NT2/D1 (cell line): ENCODE measurements around the gene CAMK1D.

Experiments used
- DNase-seq: peaks from one replicate; pipeline ENCODE4 v3.0.0-alpha.2; 2011; ENCODE audit warnings: low read depth, low spot score
- H3K27me3 ChIP-seq: 2 replicates; pipeline ENCODE4 v1.6.0; 2011; ENCODE audit warnings: mild to moderate bottlenecking; ENCODE audit not compliant: insufficient read length, insufficient read depth
- H3K36me3 ChIP-seq: 2 replicates; pipeline ENCODE4 v1.6.1; 2011; ENCODE audit warnings: mild to moderate bottlenecking, low read length, mixed read lengths; ENCODE audit not compliant: insufficient read depth, insufficient read length
- H3K4me1 ChIP-seq: 2 replicates; pipeline ENCODE4 v1.5.1; 2011; ENCODE audit not compliant: insufficient read depth, insufficient read length
- H3K4me3 ChIP-seq: 2 replicates; pipeline ENCODE4 v1.5.1; 2011; ENCODE audit warnings: low read depth; ENCODE audit not compliant: insufficient read length
- H3K9ac ChIP-seq: 2 replicates; pipeline ENCODE4 v1.6.0; 2011; ENCODE audit warnings: low read depth; ENCODE audit not compliant: insufficient read length
- H3K9me3 ChIP-seq: 2 replicates; pipeline ENCODE4 v1.5.1; 2011; ENCODE audit warnings: mild to moderate bottlenecking, low read length; ENCODE audit not compliant: insufficient read depth
- SUZ12 ChIP-seq: IDR thresholded peaks from 2 replicates; pipeline ENCODE4 v1.6.1; 2011; ENCODE audit not compliant: insufficient read length, insufficient read depth; ENCODE audit errors: extremely low read depth
- YY1 ChIP-seq: IDR thresholded peaks from 2 replicates; pipeline ENCODE4 v1.6.1; 2011; ENCODE audit not compliant: insufficient read length, insufficient read depth
- ZNF274 ChIP-seq: IDR thresholded peaks from 2 replicates; pipeline ENCODE4 v1.6.1; 2011; ENCODE audit warnings: mild to moderate bottlenecking, low read depth, low read length

The CAMK1D gene

GRCh38 chr10:12501841-12502525 is 152.6 kb downstream of the CAMK1D start:
- TF ChIP-seq YY1 (no peak), ZNF274 (no peak), SUZ12 (no peak)
- Histone ChIP-seq H3K9me3 (no peaks in the 10 kb centered on the region), H3K36me3 (no peaks in the 10 kb centered on the region), H3K9ac (no peak overlapping the region), H3K4me3 (no peak overlapping the region), H3K4me1 (peaks cover 4% of the 10 kb centered on the region), H3K27me3 (no peaks in the 10 kb centered on the region)
- DNase-seq, result no peak

GRCh38 chr10:12502526-12503274 is 153.4 kb downstream of the CAMK1D start:
- Histone ChIP-seq H3K9me3 (no peaks in the 10 kb centered on the region), H3K4me1 (peaks cover 4% of the 10 kb centered on the region), H3K9ac (no peak overlapping the region), H3K36me3 (no peaks in the 10 kb centered on the region), H3K4me3 (no peak overlapping the region), H3K27me3 (no peaks in the 10 kb centered on the region)
- no peak for DNase-seq
- TF ChIP-seq SUZ12 (no peak), YY1 (no peak), ZNF274 (no peak)

GRCh38 chr10:12503311-12503710 is 154.0 kb downstream of the CAMK1D start:
- peaks cover 4% of the 10 kb centered on the region for H3K4me1 ChIP-seq
- H3K9ac ChIP-seq, result no peak overlapping the region
- no peak overlapping the region for H3K4me3 ChIP-seq
- TF ChIP-seq SUZ12, result no peak
- TF ChIP-seq YY1, result no peak
- TF ChIP-seq ZNF274, result no peak
- H3K36me3 ChIP-seq, result no peaks in the 10 kb centered on the region
- H3K27me3 ChIP-seq, result no peaks in the 10 kb centered on the region
- DNase-seq, result no peak
- H3K9me3 ChIP-seq, result no peaks in the 10 kb centered on the region

DNA sequence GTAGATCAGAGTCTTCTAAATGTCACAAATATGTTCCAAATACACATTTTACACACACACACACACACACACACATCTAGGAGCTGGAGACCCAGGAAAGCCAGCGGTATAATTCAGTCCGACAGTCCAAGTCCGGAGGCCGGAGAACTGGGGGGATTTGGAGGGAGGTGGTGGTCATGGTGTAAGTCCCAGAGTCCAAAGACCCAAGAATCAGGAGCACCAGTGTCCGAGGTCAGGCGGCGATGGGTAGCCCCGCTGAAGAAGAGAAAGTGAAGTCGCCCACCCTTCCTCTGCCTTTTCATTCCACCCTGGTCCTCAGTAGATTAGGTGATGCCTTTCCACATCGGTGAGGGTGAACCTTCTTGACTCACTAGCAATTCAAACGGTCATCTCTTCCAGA is 154.8 kb downstream of the CAMK1D start:
- Histone ChIP-seq H3K9me3 (no peaks in the 10 kb centered on the region), H3K9ac (no peak overlapping the region), H3K27me3 (no peaks in the 10 kb centered on the region), H3K4me1 (peaks cover 4% of the 10 kb centered on the region), H3K4me3 (no peak overlapping the region), H3K36me3 (no peaks in the 10 kb centered on the region)
- DNase-seq, result no peak
- no peak for TF ChIP-seq SUZ12
- no peak for TF ChIP-seq ZNF274
- TF ChIP-seq YY1, result no peak

DNA sequence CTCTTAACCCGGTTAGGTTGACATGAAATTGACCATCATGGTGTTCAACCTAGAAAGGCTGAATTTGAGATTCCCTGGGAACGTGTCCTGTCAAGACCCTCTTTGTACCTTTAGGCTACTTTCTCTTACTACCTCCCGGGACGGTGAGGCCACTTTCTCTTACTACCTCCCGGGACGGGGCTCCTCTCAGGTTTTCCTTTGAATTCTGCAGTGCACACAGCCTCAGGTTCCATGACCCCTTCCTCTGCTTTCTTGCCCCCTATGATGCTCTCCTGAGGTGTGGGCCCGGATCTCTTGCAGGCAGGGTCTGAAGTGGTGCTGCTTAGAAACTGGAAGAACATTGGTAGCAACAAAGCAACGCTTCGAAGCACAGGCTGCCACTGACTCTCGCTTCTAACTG is 155.3 kb downstream of the CAMK1D start:
- Histone ChIP-seq H3K4me3 (no peak overlapping the region), H3K9me3 (no peaks in the 10 kb centered on the region), H3K36me3 (no peaks in the 10 kb centered on the region), H3K9ac (no peak overlapping the region), H3K27me3 (no peaks in the 10 kb centered on the region), H3K4me1 (peaks cover 3% of the 10 kb centered on the region)
- no peak for DNase-seq
- TF ChIP-seq ZNF274, result no peak
- TF ChIP-seq SUZ12, result no peak

- no peaks in the 10 kb centered on the region for H3K9me3 ChIP-seq
- no peaks in the 10 kb centered on the region for H3K27me3 ChIP-seq
- H3K4me1 ChIP-seq, result peaks cover 1% of the 10 kb centered on the region
- TF ChIP-seq ZNF274, result no peak
- no peaks in the 10 kb centered on the region for H3K36me3 ChIP-seq
- DNase-seq, result no peak
- H3K9ac ChIP-seq, result no peak overlapping the region
- no peak overlapping the region for H3K4me3 ChIP-seq
Observed at GRCh38 chr10:12505683-12506082, 156.3 kb downstream of the CAMK1D start.

DNA sequence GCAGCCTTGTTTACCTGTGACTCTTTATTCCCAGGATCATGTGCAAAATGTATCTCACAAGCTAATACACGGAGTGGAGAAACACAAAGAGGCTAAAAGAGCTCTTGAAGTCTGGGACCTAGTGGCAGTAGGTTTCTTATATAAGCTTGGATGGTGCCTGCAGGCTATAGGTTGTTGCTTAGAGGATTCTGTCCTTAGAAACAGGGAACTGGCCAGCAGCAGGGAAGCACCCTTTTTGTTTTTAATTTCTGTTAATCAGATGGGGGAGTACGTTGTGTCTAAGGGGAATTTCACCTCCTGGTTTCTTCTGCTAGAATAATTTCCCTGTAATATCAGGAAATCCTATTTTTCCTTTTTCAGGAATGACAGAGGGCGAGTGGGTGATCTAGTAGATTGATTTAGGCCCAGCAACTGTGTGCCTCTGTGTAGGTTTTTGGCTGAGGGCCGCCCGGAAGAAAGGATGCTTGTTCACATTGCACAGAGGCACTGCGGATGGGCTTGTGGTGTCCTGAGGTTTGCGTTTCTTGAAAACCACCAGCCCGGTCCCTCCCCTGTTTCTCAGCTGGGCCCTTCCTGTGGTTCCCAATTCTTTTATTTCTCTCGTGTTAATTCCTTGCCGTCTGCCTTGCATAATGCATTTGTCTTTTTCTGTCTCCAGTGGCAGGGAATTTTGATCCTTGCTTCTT is 158.0 kb downstream of the CAMK1D start:
- Histone ChIP-seq H3K9me3 (no peaks in the 10 kb centered on the region), H3K4me1 (peaks cover 4% of the 10 kb centered on the region), H3K4me3 (no peak overlapping the region), H3K27me3 (no peaks in the 10 kb centered on the region), H3K36me3 (no peaks in the 10 kb centered on the region), H3K9ac (no peak overlapping the region)
- TF ChIP-seq ZNF274 (no peak), SUZ12 (no peak), YY1 (no peak)
- no peak for DNase-seq
